H1 (cell line): ENCODE measurements around the gene RPTOR. TPM values are rescaled to one million over a fixed set of nuclear protein-coding genes. Genes with fewer than 3 reads are reported as not detected.

Experiments
- CHD1 ChIP-seq: IDR thresholded peaks from 2 replicates; pipeline ENCODE4 v1.6.1; 2012; ENCODE audit warnings: low read depth, low read length, improper control_type of control experiment
- EP300 ChIP-seq, 2 experiments: IDR thresholded peaks; 1 replicate in 1 of 2; 2 replicates in 1 of 2; pipeline ENCODE4 v1.6.1; 2011 to 2012; ENCODE audit warnings: low read depth in 2 of 2, low read length in 2 of 2, mild to moderate bottlenecking in 2 of 2, borderline replicate concordance in 1 of 2, inconsistent platforms in 1 of 2, moderate library complexity in 1 of 2
- EZH2 ChIP-seq: fragments of 200-600 bp; sonication (generic); IDR thresholded peaks from 2 replicates; pipeline ENCODE4 v1.7.1; 2012; ENCODE audit warnings: low read depth, mild to moderate bottlenecking, moderate library complexity, low read length, inconsistent platforms; ENCODE audit not compliant: severe bottlenecking
- POU5F1 ChIP-seq: IDR thresholded peaks from 2 replicates; pipeline ENCODE4 v1.6.1; 2011; ENCODE audit warnings: low read depth, mild to moderate bottlenecking, low read length, moderate library complexity
- TCF12 ChIP-seq: IDR thresholded peaks from 2 replicates; pipeline ENCODE4 v1.6.1; 2011; ENCODE audit warnings: low read depth, mild to moderate bottlenecking, low read length
- polyA plus RNA-seq, 7 experiments: library from polyadenylated mRNA; depleted of rRNA in 3 of 7; stranded (reverse) in 5 of 7; unstranded in 2 of 7; fragments of >200 nt in 5 of 7; fragments of 200-250 nt in 2 of 7; gene quantifications; 1 replicate in 5 of 7; 2 replicates in 1 of 7; 4 replicates in 1 of 7; pipeline versions ENCODE4 v1.2.1 to v1.2.3, GENCODE V29; 2011 to 2013; ENCODE audit warnings: missing spikeins in 2 of 7, mixed read lengths in 2 of 7
- total RNA-seq: library from RNA; stranded (reverse); fragmentation: NEBNext Ultra II Directional; extraction: Animal tissue kit (Norgen Biotek cat#: 25700); gene quantifications from 2 replicates; pipeline ENCODE4 v1.2.1, GENCODE V29; 2021

Gene RPTOR
- total and polyA plus RNA-seq, 2 of the 8 experiments (the other 6 are each of a cell fraction or from before 2014, with no cell fraction given), result 6.9 to 28.7 TPM

- TF ChIP-seq POU5F1, result no peak
- TF ChIP-seq TCF12, result no peak
- TF ChIP-seq EZH2, result no peak
- TF ChIP-seq EP300 (IDR thresholded peaks at IDR 0.05; ENCODE audit: borderline replicate concordance in 1 of 2, low read depth in 2 of 2, low read length in 2 of 2), result no peak
- TF ChIP-seq CHD1, result no peak
Observed at GRCh38 chr17:80869481-80870145, 325.0 kb downstream of the RPTOR start (continued).
